Measurements from ENCODE around the gene EDEM3. TPM values are rescaled to one million over a fixed set of nuclear protein-coding genes. Genes with fewer than 3 reads are reported as not detected.

EDEM3 gene
- total and polyA plus RNA-seq, 2 of the 8 experiments (the other 6 are each of a cell fraction or from before 2014, with no cell fraction given), result 1.6 to 14.0 TPM

- H2BK20ac ChIP-seq (ENCODE audit: low read length), result no peak overlapping the region
- H2BK120ac ChIP-seq (replicated peaks; ENCODE audit: low read depth, low read length), result no peak overlapping the region
- CTCF ChIA-PET (ENCODE audit: partially characterized antibody), result interaction anchor here (0.7 to 5.0 kb wide), 3 partner anchors 9 to 114 kb away, joined by 3 to 35 read pairs (median 3); no protein-coding TSS in a partner anchor
- H3K27ac ChIP-seq (ENCODE audit: low read depth, low read length), result no peak overlapping the region
- no peak overlapping the region for H4K8ac ChIP-seq (ENCODE audit: extremely low read depth, insufficient read depth, low read length)
- H3K36me3 ChIP-seq (ENCODE audit: control insufficient read depth in 2 of 4, insufficient read depth in 4 of 4, low read length in 3 of 4), result no peaks in the 10 kb centered on the region
- no peak overlapping the region for H3K18ac ChIP-seq (ENCODE audit: extremely low read depth, low read length)
- no peak for TF ChIP-seq TAF1 (IDR thresholded peaks at IDR 0.05; ENCODE audit: low read depth, low read length)
- no peak for TF ChIP-seq ASH2L (IDR thresholded peaks at IDR 0.05; ENCODE audit: low read length)
- no peak for TF ChIP-seq POLR2AphosphoS5 (IDR thresholded peaks at IDR 0.05; ENCODE audit: low read depth, low read length)
- no peak for TF ChIP-seq TEAD4 (IDR thresholded peaks at IDR 0.05; ENCODE audit: low read depth, low read length)
- no peak for TF ChIP-seq PHF8 (conservative IDR thresholded peaks at IDR 0.05; ENCODE audit: low read depth, low read length)
- no peak for TF ChIP-seq CEBPB (IDR thresholded peaks at IDR 0.05; ENCODE audit: low read depth, low read length)
- TF ChIP-seq SRF (IDR thresholded peaks at IDR 0.05; ENCODE audit: low read depth, low read length), result no peak
- no peak for TF ChIP-seq RAD21 (IDR thresholded peaks at IDR 0.05 in 1 of 2, conservative IDR thresholded peaks at IDR 0.05 in 1 of 2; ENCODE audit: low read depth in 2 of 2, low read length in 2 of 2)
- no peak overlapping the region for H3K14ac ChIP-seq (ENCODE audit: insufficient read length)
- H3K9me3 ChIP-seq (ENCODE audit: insufficient read depth in 2 of 2, low read depth in 1 of 2, low read length in 1 of 2), result no peaks in the 10 kb centered on the region
- no peaks in the 10 kb centered on the region for H4K20me1 ChIP-seq (replicated peaks in 1 of 2; ENCODE audit: control insufficient read depth in 1 of 2, insufficient read depth in 2 of 2, low read length in 2 of 2)
- no peak overlapping the region for H3K23ac ChIP-seq (ENCODE audit: insufficient read length)
- H3K4me1 ChIP-seq (replicated peaks in 1 of 4; ENCODE audit: control insufficient read depth in 3 of 4, insufficient read depth in 4 of 4, low read length in 3 of 4), result no peaks in the 10 kb centered on the region
- H2BK12ac ChIP-seq (ENCODE audit: low read depth, low read length), result no peak overlapping the region
- H2AK5ac ChIP-seq (ENCODE audit: low read depth, low read length), result no peak overlapping the region
- POLR2A ChIA-PET (ENCODE audit: partially characterized antibody), result no interaction called here
- no peak overlapping the region for H3K4ac ChIP-seq (replicated peaks; ENCODE audit: insufficient read length, low read depth, low read length)
- H3K79me2 ChIP-seq (ENCODE audit: control insufficient read depth in 1 of 2, insufficient read depth in 2 of 2, low read length in 2 of 2), result no peaks in the 10 kb centered on the region
- no peaks in the 10 kb centered on the region for H3K79me1 ChIP-seq (ENCODE audit: low read depth, low read length)
- FAIRE-seq (no peak), DNase-seq (ENCODE audit: low read depth in 1 of 2, low spot score in 2 of 2) (no peak)
- H2BK15ac ChIP-seq (ENCODE audit: low read length), result no peak overlapping the region
- no peak overlapping the region for H4K91ac ChIP-seq (replicated peaks; ENCODE audit: insufficient read length, low read length)
- H3K4me2 ChIP-seq (ENCODE audit: insufficient read depth in 1 of 2, low read depth in 2 of 2, low read length in 2 of 2), result no peak overlapping the region
- no peak overlapping the region for H3K56ac ChIP-seq (replicated peaks; ENCODE audit: insufficient read length, low read depth, low read length)
- no peak overlapping the region for H2AFZ ChIP-seq (ENCODE audit: low read length)
- no peaks in the 10 kb centered on the region for H3K23me2 ChIP-seq (ENCODE audit: low read depth, low read length)
- no peak overlapping the region for H4K5ac ChIP-seq (ENCODE audit: insufficient read length, low read depth, low read length)
- H3K9ac ChIP-seq (replicated peaks in 1 of 4; ENCODE audit: extremely low read depth in 1 of 4, low read depth in 3 of 4, low read length in 3 of 4), result no peak overlapping the region
- H3K4me3 ChIP-seq (ENCODE audit: extremely low read depth in 1 of 4, insufficient read depth in 2 of 4, low read depth in 3 of 4, low read length in 4 of 4), result no peak overlapping the region
- H3K27me3 ChIP-seq (replicated peaks in 1 of 4; ENCODE audit: control insufficient read depth in 3 of 4, extremely low read depth in 1 of 4, insufficient read depth in 3 of 4, low read length in 3 of 4), result no peaks in the 10 kb centered on the region
- H2BK5ac ChIP-seq (ENCODE audit: low read depth, low read length), result no peak overlapping the region
These were observed 99.5 kb downstream of the EDEM3 start for GRCh38 chr1:184655185-184655584.

Data from H1 (cell line).